ENCODE measurements around the gene NEBL.

NEBL gene

DNA sequence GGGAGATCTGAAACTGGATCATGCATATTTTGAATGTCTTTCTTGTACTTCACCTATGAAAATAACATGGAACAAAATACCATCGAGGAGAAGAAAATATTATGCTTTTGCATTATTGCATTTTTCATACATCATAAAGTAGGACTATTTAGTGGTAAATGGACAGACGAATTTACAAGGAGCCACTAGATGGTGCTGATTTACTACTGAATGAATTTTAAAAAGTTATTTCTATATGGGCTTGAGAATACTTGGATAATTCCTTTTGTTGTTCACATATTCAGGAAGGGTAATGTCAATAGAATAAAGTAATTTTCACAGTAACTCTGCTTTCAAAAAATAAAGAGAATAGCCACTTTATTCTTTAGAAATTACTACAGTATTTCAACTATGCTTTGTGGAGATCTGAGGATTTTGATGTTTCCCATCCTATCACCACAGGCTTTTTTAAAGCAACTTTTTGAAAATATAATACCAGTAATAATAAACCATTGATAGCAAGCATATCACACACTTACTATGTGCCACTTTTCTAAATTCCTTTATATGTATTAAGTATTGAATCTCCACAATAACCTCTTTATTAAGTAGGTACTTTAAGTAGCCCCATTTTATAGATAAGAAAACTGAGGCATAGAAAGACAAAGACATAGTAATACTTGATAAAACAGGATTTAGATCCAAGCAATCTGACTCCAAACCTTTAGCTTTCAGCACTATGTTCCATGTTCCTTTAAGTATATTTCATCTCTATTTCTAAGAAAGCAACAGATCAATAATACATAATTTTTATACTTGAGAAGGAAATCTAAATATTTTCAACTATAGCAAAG, 38.6 kb downstream of the NEBL start:
- TF ChIP-seq ZFX (IDR thresholded peaks at IDR 0.05; ENCODE audit: borderline replicate concordance) = no peak
- TF ChIP-seq, protein P1, sequence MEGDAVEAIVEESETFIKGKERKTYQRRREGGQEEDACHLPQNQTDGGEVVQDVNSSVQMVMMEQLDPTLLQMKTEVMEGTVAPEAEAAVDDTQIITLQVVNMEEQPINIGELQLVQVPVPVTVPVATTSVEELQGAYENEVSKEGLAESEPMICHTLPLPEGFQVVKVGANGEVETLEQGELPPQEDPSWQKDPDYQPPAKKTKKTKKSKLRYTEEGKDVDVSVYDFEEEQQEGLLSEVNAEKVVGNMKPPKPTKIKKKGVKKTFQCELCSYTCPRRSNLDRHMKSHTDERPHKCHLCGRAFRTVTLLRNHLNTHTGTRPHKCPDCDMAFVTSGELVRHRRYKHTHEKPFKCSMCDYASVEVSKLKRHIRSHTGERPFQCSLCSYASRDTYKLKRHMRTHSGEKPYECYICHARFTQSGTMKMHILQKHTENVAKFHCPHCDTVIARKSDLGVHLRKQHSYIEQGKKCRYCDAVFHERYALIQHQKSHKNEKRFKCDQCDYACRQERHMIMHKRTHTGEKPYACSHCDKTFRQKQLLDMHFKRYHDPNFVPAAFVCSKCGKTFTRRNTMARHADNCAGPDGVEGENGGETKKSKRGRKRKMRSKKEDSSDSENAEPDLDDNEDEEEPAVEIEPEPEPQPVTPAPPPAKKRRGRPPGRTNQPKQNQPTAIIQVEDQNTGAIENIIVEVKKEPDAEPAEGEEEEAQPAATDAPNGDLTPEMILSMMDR (IDR thresholded peaks at IDR 0.05) = peak; percentile 75
- H3K27ac ChIP-seq = no peak overlapping the region

- no peak overlapping the region for H3K27ac ChIP-seq
- TF ChIP-seq ZFX (IDR thresholded peaks at IDR 0.05; ENCODE audit: borderline replicate concordance) = no peak
Measured at GRCh38 chr10:20856484-20856883, 40.6 kb downstream of the NEBL start.

- H3K27ac ChIP-seq = no peak overlapping the region
- TF ChIP-seq ZFX (IDR thresholded peaks at IDR 0.05; ENCODE audit: borderline replicate concordance) = no peak
- TF ChIP-seq, protein P1 (IDR thresholded peaks at IDR 0.05) = peak; percentile 60
Measured at GRCh38 chr10:20855398-20856038, 41.6 kb downstream of the NEBL start.

GRCh38 chr10:20853276-20853675, 43.8 kb downstream of the NEBL start:
- TF ChIP-seq ZFX (IDR thresholded peaks at IDR 0.05; ENCODE audit: borderline replicate concordance) = no peak
- TF ChIP-seq, protein P1 (IDR thresholded peaks at IDR 0.05) = no peak
- H3K27ac ChIP-seq = no peak overlapping the region

DNA sequence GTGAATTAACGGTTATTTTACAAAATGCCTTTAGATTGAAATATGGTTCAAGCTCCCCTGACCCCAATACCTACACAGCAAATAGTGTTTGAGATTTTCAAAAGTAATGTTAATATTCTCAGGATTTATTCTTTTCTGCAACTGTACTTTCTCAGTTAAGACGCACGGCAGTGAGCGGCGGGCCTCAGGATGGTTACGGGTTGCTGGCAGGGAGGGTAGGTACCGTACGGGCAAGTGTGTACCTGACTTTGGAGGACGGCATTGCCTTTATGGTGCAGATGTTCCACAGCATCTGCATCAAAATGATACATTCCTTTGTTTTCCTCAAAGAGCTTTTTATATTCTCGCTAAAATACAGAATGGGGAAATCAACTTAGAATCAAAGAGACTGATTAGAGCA, 44.8 kb downstream of the NEBL start:
- H3K27ac ChIP-seq = no peak overlapping the region
- TF ChIP-seq, protein P1 (IDR thresholded peaks at IDR 0.05) = no peak
- no peak for TF ChIP-seq ZFX (IDR thresholded peaks at IDR 0.05; ENCODE audit: borderline replicate concordance)

- H3K27ac ChIP-seq = no peak overlapping the region
- TF ChIP-seq ZFX (IDR thresholded peaks at IDR 0.05; ENCODE audit: borderline replicate concordance) = no peak
- TF ChIP-seq, protein P1 (IDR thresholded peaks at IDR 0.05) = no peak
Measured at GRCh38 chr10:20847512-20847911, 49.6 kb downstream of the NEBL start.

DNA sequence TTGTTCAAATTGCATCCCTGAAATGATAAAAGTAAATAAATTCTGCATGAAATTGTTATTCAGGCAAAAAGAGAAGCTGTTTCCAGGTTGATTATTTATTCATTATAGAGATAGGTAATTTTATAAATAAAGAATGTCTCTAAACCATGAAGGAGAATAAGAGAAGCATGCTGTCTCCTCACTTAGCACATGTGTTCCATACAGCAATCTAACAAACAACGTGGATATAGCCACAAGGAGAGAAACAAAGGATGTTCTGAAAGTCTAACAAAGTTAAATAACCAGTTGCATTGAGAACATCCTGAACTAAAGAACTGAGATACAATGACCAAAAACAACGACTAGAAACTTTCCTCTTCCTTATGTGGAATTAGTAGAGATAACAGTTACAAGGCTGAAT, 50.8 kb downstream of the NEBL start:
- no peak overlapping the region for H3K27ac ChIP-seq
- TF ChIP-seq, protein P1 (IDR thresholded peaks at IDR 0.05) = no peak
- no peak for TF ChIP-seq ZFX (IDR thresholded peaks at IDR 0.05; ENCODE audit: borderline replicate concordance)
